GM12878 (cell line): ENCODE results near the gene DUSP16.

ENCODE experiments used
- CTCF ChIP-seq, 3 experiments: IDR thresholded peaks in 2 of 3; conservative IDR thresholded peaks in 1 of 3; 2 replicates each; pipeline ENCODE4 v1.5.1; 2011; ENCODE audit warnings: low read depth in 3 of 3, low read length in 3 of 3, mild to moderate bottlenecking in 3 of 3, control low read depth in 2 of 3, moderate library complexity in 2 of 3, inconsistent platforms in 1 of 3, mixed read lengths in 1 of 3; ENCODE audit not compliant: control insufficient read depth in 2 of 3, insufficient read depth in 1 of 3; ENCODE audit errors: extremely low read depth in 1 of 3
- EP300 ChIP-seq, 2 experiments: fragments of 150-350 bp in 1 of 2; IDR thresholded peaks; 2 replicates each; pipeline ENCODE4 v1.6.1; 2011 to 2012; ENCODE audit warnings: low read depth in 2 of 2, low read length in 2 of 2, borderline replicate concordance in 1 of 2, improper control_type of control experiment in 1 of 2, inconsistent platforms in 1 of 2; ENCODE audit not compliant: control insufficient read depth in 1 of 2
- SIN3A ChIP-seq: IDR thresholded peaks from 2 replicates; pipeline ENCODE4 v1.6.1; 2012; ENCODE audit warnings: low read depth, low read length, improper control_type of control experiment
- SMAD1 ChIP-seq: fragments of 450-650 bp; IDR thresholded peaks from 2 replicates; pipeline ENCODE4 v1.6.1; 2018; ENCODE audit warnings: mild to moderate bottlenecking, low read depth; ENCODE audit not compliant: partially characterized antibody

- TF ChIP-seq SMAD1, result no peak
- TF ChIP-seq SIN3A, result no peak
- TF ChIP-seq EP300 (IDR thresholded peaks at IDR 0.05; ENCODE audit: borderline replicate concordance in 1 of 2, control insufficient read depth in 1 of 2, low read depth in 2 of 2, low read length in 2 of 2), result no peak
- no peak for TF ChIP-seq CTCF (IDR thresholded peaks at IDR 0.05 in 2 of 3, conservative IDR thresholded peaks at IDR 0.05 in 1 of 3; ENCODE audit: control insufficient read depth in 2 of 3, extremely low read depth in 1 of 3, insufficient read depth in 1 of 3, low read depth in 3 of 3, low read length in 3 of 3)
These were observed 97.1 kb downstream of the DUSP16 start for GRCh38 chr12:12465522-12465921.
